ENCODE data around the gene PRKACA.

PRKACA gene

GRCh38 chr19:14161305-14161704, 43.7 kb upstream of the PRKACA start:
- TF ChIP-seq SPI1 (IDR thresholded peaks at IDR 0.05; ENCODE audit: borderline replicate concordance, low read depth), result no peak
- TF ChIP-seq CTCF (IDR thresholded peaks at IDR 0.05; ENCODE audit: insufficient read depth, low read length), result no peak
- TF ChIP-seq GABPA (IDR thresholded peaks at IDR 0.05; ENCODE audit: low read depth), result no peak
- H3K4me3 ChIP-seq (replicated peaks; ENCODE audit: insufficient read depth, low read length), result no peak overlapping the region
- DNase-seq (ENCODE audit: low read depth in 1 of 2, low spot score in 1 of 2), result no peak

GRCh38 chr19:14160017-14160703, 42.6 kb upstream of the PRKACA start:
- H3K27ac ChIP-seq (replicated peaks), result no peak overlapping the region
- DNase-seq (ENCODE audit: low read depth in 1 of 2, low spot score in 1 of 2), result no peak

More at GRCh38 chr19:14161305-14161704, 43.7 kb upstream of the PRKACA start:
- Histone ChIP-seq H3K27me3 (ENCODE audit: insufficient read depth, poor library complexity, severe bottlenecking) (peaks cover 9% of the 10 kb centered on the region), H3K27ac (replicated peaks) (no peak overlapping the region)

GRCh38 chr19:14159059-14159458, 41.5 kb upstream of the PRKACA start:
- no peak for DNase-seq (ENCODE audit: low read depth in 1 of 2, low spot score in 1 of 2)
- no peak overlapping the region for H3K4me3 ChIP-seq (replicated peaks; ENCODE audit: insufficient read depth, low read length)

More at GRCh38 chr19:14160017-14160703, 42.6 kb upstream of the PRKACA start:
- Histone ChIP-seq H3K27me3 (ENCODE audit: insufficient read depth, poor library complexity, severe bottlenecking) (peaks cover 5% of the 10 kb centered on the region), H3K4me3 (replicated peaks; ENCODE audit: insufficient read depth, low read length) (no peak overlapping the region)
- TF ChIP-seq GABPA (IDR thresholded peaks at IDR 0.05; ENCODE audit: low read depth), result no peak
- TF ChIP-seq CTCF (IDR thresholded peaks at IDR 0.05; ENCODE audit: insufficient read depth, low read length), result no peak
- no peak for TF ChIP-seq REST (IDR thresholded peaks at IDR 0.05; ENCODE audit: insufficient replicate concordance, low read depth)
- TF ChIP-seq POLR2AphosphoS5 (IDR thresholded peaks at IDR 0.05; ENCODE audit: low read depth), result no peak
- no peak for TF ChIP-seq SPI1 (IDR thresholded peaks at IDR 0.05; ENCODE audit: borderline replicate concordance, low read depth)

More at GRCh38 chr19:14159059-14159458, 41.5 kb upstream of the PRKACA start:
- H3K27ac ChIP-seq (replicated peaks), result no peak overlapping the region
- TF ChIP-seq CTCF (IDR thresholded peaks at IDR 0.05; ENCODE audit: insufficient read depth, low read length) (no peak), GABPA (IDR thresholded peaks at IDR 0.05; ENCODE audit: low read depth) (no peak), POLR2AphosphoS5 (IDR thresholded peaks at IDR 0.05; ENCODE audit: low read depth) (no peak), REST (IDR thresholded peaks at IDR 0.05; ENCODE audit: insufficient replicate concordance, low read depth) (no peak), SPI1 (IDR thresholded peaks at IDR 0.05; ENCODE audit: borderline replicate concordance, low read depth) (no peak)
- peaks cover 5% of the 10 kb centered on the region for H3K27me3 ChIP-seq (ENCODE audit: insufficient read depth, poor library complexity, severe bottlenecking)

Data from HL-60 (cell line).